ENCODE data around the gene CLDN6. TPM values are rescaled to one million over a fixed set of nuclear protein-coding genes. Genes with fewer than 3 reads are reported as not detected.

The CLDN6 gene
- total RNA-seq, 1 donor from 2014 or later: not detected

DNA sequence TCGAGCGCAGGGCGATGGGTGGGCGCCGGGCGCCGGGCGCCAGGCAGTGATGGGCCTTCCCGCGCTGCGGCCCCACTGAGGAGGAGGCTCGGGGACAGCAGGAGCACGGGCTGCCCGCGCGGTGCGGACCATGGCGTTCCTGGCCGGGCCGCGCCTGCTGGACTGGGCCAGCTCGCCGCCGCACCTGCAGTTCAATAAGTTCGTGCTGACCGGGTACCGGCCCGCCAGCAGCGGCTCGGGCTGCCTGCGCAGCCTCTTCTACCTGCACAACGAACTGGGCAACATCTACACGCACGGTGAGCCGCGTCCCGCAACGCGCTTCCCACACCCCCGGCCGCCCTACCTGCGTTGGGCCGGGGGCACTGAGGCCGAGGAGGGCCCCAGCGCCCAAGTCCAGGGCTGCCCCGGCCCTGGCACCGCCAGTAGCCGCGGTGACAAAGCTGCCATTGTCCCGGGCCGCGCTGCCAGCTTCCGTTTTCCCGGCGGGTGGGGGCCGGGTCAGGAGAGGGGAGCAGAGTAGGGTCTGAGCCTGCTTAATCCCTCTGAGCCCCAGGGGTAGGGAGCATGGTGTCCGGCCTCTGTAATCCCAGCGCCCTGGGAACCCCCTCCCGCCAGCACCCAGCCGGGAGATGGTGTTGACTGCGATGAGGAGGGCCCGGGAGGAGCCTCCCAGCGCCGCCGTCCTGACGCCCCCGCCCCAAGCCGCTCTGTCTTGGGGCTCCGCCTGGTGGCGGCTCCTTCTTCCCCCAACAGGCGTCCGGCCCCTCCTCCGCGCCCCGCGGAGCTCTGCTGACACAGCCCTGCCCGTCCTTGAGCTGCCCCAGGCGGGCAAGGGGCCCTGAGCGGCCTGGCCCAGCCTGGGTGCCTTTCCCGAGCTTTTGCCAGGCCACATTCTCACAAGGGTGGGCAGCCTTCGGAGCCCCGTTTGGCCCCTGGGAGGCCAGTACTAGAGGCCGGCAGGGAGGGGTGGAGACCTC lies 48.1 kb downstream of the CLDN6 start:
- Histone ChIP-seq H3K9me3 (no peaks in the 10 kb centered on the region), H3K27me3 (ENCODE audit: low read depth) (peaks cover 35% of the 10 kb centered on the region), H3K4me3 (peak overlapping the region; percentile 86), H3K36me3 (no peaks in the 10 kb centered on the region), H3K4me1 (peaks cover 49% of the 10 kb centered on the region), H3K27ac (peak overlapping the region; percentile 62)
- intact Hi-C loops (cut with DNase I): no loop called here
- peak; percentile 61 to 67 for ATAC-seq
- peak; percentile 82 for DNase-seq
- TF ChIP-seq, protein P1, sequence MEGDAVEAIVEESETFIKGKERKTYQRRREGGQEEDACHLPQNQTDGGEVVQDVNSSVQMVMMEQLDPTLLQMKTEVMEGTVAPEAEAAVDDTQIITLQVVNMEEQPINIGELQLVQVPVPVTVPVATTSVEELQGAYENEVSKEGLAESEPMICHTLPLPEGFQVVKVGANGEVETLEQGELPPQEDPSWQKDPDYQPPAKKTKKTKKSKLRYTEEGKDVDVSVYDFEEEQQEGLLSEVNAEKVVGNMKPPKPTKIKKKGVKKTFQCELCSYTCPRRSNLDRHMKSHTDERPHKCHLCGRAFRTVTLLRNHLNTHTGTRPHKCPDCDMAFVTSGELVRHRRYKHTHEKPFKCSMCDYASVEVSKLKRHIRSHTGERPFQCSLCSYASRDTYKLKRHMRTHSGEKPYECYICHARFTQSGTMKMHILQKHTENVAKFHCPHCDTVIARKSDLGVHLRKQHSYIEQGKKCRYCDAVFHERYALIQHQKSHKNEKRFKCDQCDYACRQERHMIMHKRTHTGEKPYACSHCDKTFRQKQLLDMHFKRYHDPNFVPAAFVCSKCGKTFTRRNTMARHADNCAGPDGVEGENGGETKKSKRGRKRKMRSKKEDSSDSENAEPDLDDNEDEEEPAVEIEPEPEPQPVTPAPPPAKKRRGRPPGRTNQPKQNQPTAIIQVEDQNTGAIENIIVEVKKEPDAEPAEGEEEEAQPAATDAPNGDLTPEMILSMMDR (IDR thresholded peaks at IDR 0.05): peak; percentile 46

DNA sequence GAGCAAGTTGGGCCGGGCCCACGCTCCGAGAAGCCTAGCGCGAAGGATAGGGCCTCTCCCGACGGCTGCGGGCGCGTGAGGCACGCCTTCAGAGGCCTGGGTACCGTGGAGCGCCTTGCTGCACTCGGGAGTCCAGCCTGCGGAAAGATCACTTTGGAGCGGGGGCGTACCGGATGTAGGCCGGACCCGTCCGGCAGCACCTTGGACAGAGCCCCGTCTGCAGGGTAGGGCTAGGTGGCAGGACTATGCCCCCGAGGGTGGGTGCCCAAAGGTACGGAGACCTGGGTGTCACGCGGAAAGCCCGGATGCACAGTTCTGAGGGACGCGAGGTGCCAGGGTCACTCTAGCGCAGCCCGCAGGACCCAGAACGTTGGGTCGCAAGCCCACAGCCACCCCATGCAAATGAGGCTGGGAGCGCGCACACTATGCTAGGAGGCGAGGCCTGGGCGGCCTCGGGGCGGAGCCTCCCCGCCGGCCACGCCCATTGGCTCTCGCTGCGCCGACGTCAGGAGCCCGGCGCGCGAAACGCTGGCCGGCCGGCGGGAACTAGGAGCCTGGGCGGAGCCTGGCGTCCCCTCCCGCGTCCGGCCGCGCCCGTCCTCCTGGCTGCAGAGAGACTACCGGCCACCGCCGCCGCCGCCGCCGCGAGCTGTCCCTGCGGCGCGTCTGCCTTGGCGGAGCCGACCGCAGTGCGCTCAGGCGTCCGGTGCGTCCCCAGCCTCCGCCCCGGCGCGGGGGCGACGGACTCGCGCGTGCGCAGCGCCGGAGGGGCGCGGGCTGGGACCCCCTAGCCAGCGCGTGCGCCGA lies 49.0 kb downstream of the CLDN6 start, which contains the start of gene PAQR4:
Gene PAQR4 (plus strand): TSS at position 611 of the 807 bp plus-strand sequence. CDS start 327 bp downstream, outside the sequence.
- Histone ChIP-seq H3K4me1 (peaks cover 58% of the 10 kb centered on the region), H3K4me3 (peak within 1 kb of the TSS; percentile 86), H3K36me3 (no peaks in the 10 kb centered on the region), H3K27ac (peak within 1 kb of the TSS; percentile 62), H3K27me3 (ENCODE audit: low read depth) (peaks cover 44% of the 10 kb centered on the region), H3K9me3 (no peaks in the 10 kb centered on the region)
- DNase-seq (peak; percentile 92), ATAC-seq (peak; percentile 92 to 93)
- TF ChIP-seq, protein P1 (IDR thresholded peaks at IDR 0.05): no peak
- intact Hi-C loops (cut with DNase I): no loop called here

DNA sequence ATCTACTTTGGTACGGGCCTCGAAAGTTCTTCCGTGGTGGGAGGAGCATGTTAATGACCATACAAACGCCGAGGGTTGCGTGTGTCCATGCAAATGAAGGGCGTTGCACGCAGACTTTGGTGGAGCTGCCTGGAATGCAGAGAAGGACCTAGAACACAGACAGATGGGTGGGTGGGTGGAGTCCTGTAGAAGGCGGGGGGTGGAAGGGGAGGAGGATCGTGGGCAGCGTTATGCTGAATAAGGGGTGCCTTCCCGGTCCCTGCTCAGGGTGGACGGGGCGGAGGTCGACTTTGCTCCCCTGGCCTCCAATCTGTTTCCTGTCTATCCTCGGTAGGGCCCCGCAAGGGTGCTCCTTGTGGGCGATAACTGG lies 49.6 kb downstream of the CLDN6 start:
- TF ChIP-seq, protein P1 (IDR thresholded peaks at IDR 0.05): no peak
- peak; percentile 36 for DNase-seq
- Histone ChIP-seq H3K9me3 (no peaks in the 10 kb centered on the region), H3K36me3 (no peaks in the 10 kb centered on the region), H3K27ac (no peak overlapping the region), H3K4me3 (peak overlapping the region; percentile 86), H3K4me1 (peaks cover 64% of the 10 kb centered on the region), H3K27me3 (ENCODE audit: low read depth) (peaks cover 50% of the 10 kb centered on the region)
- ATAC-seq: no peak
- intact Hi-C loops (cut with DNase I): no loop called here

DNA sequence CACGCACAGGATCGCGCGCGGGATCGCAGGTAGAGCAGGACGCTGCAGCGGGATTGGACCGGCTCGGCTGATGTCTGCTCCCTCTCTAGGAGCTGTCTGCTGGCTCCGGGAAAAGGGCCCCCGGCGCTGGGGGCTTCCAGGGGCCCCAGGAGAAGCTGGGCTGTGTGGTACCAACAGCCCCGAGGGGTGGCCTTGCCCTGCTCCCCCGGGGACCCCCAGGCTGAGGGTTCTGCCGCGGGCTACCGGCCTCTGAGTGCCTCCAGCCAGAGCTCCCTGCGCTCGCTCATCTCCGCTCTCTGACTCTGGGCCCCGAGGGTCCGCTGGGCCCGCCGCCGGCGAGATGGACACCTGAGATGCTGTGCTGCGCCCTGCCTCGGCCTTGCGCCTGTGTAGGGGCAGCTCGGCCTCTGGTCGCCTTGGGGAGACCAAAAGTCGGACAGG lies 50.2 kb downstream of the CLDN6 start:
- TF ChIP-seq, protein P1 (IDR thresholded peaks at IDR 0.05): no peak
- H3K9me3 ChIP-seq: no peaks in the 10 kb centered on the region
- intact Hi-C loops (cut with DNase I): no loop called here
- DNase-seq (no peak), ATAC-seq (no peak)
- peaks cover 69% of the 10 kb centered on the region for H3K4me1 ChIP-seq
- H3K27me3 ChIP-seq (ENCODE audit: low read depth): peaks cover 56% of the 10 kb centered on the region
- H3K36me3 ChIP-seq: no peaks in the 10 kb centered on the region
- H3K4me3 ChIP-seq: no peak overlapping the region
- H3K27ac ChIP-seq: no peak overlapping the region

DNA sequence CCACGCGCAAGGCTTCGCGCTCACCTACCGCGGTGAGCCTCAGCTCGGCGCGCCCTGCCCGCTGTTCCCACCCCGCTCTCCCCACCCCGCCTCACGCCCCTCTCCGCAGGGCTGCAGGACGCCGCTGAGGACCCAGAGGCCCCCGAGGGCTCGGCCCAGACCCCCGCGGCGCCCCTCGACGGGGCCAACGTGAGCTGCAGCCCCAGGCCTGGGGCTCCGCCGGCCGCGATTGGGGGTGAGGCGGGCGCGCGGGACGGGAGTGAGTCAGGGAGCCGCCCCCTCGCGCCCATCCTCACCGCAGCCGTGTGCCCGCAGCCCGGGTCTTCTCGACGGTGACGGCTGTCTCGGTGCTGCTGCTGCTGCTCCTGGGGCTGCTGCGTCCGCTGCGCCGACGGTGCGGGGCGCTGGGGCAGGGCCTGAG lies 50.8 kb downstream of the CLDN6 start:
- Histone ChIP-seq H3K27ac (no peak overlapping the region), H3K36me3 (no peaks in the 10 kb centered on the region), H3K27me3 (ENCODE audit: low read depth) (peaks cover 61% of the 10 kb centered on the region), H3K9me3 (no peaks in the 10 kb centered on the region), H3K4me1 (peaks cover 69% of the 10 kb centered on the region), H3K4me3 (peak overlapping the region; percentile 43)
- TF ChIP-seq, protein P1 (IDR thresholded peaks at IDR 0.05): no peak
- DNase-seq: no peak
- intact Hi-C loops (cut with DNase I): no loop called here
- no peak for ATAC-seq
